ENCODE data around the gene VIPR2. TPM values are rescaled to one million over a fixed set of nuclear protein-coding genes. Genes with fewer than 3 reads are reported as not detected.

VIPR2 gene
- polyA plus RNA-seq, 1 donor from 2014 or later, result 0.51 TPM

DNA sequence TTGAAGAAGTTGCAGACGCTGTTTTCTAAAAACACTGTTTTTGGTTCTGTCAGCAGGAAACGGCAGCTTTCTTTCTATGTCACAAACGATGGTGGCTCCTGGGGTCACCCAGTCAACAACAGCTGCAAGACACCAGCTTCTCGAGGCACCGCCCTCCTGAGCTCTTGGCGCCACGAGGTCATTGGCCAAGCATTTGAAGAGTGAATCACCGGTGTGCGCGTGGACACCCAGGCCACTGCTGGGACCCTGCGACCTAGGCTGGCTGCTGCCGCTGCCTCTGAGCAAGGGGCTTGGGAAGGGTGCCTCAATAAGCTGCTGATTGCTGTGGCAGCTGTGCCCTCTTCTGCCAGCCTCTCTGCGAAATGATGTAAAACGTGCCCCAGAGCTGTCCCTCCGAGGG, 22.5 kb upstream of the VIPR2 start:
- no peak for TF ChIP-seq EZH2 (IDR thresholded peaks at IDR 0.05; ENCODE audit: borderline replicate concordance, insufficient read depth, low read length, poor library complexity, severe bottlenecking)
- TF ChIP-seq, protein P1, sequence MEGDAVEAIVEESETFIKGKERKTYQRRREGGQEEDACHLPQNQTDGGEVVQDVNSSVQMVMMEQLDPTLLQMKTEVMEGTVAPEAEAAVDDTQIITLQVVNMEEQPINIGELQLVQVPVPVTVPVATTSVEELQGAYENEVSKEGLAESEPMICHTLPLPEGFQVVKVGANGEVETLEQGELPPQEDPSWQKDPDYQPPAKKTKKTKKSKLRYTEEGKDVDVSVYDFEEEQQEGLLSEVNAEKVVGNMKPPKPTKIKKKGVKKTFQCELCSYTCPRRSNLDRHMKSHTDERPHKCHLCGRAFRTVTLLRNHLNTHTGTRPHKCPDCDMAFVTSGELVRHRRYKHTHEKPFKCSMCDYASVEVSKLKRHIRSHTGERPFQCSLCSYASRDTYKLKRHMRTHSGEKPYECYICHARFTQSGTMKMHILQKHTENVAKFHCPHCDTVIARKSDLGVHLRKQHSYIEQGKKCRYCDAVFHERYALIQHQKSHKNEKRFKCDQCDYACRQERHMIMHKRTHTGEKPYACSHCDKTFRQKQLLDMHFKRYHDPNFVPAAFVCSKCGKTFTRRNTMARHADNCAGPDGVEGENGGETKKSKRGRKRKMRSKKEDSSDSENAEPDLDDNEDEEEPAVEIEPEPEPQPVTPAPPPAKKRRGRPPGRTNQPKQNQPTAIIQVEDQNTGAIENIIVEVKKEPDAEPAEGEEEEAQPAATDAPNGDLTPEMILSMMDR (IDR thresholded peaks at IDR 0.05; ENCODE audit: poor library complexity, severe bottlenecking), result no peak
- no peak for TF ChIP-seq MXI1 (conservative IDR thresholded peaks at IDR 0.05; ENCODE audit: poor library complexity, severe bottlenecking)
- TF ChIP-seq RAD21 (conservative IDR thresholded peaks at IDR 0.05), result no peak
- TF ChIP-seq POLR2AphosphoS5 (IDR thresholded peaks at IDR 0.05), result no peak
- no peak for TF ChIP-seq SMC3 (conservative IDR thresholded peaks at IDR 0.05; ENCODE audit: poor library complexity)
- TF ChIP-seq, protein P2, sequence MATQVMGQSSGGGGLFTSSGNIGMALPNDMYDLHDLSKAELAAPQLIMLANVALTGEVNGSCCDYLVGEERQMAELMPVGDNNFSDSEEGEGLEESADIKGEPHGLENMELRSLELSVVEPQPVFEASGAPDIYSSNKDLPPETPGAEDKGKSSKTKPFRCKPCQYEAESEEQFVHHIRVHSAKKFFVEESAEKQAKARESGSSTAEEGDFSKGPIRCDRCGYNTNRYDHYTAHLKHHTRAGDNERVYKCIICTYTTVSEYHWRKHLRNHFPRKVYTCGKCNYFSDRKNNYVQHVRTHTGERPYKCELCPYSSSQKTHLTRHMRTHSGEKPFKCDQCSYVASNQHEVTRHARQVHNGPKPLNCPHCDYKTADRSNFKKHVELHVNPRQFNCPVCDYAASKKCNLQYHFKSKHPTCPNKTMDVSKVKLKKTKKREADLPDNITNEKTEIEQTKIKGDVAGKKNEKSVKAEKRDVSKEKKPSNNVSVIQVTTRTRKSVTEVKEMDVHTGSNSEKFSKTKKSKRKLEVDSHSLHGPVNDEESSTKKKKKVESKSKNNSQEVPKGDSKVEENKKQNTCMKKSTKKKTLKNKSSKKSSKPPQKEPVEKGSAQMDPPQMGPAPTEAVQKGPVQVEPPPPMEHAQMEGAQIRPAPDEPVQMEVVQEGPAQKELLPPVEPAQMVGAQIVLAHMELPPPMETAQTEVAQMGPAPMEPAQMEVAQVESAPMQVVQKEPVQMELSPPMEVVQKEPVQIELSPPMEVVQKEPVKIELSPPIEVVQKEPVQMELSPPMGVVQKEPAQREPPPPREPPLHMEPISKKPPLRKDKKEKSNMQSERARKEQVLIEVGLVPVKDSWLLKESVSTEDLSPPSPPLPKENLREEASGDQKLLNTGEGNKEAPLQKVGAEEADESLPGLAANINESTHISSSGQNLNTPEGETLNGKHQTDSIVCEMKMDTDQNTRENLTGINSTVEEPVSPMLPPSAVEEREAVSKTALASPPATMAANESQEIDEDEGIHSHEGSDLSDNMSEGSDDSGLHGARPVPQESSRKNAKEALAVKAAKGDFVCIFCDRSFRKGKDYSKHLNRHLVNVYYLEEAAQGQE (IDR thresholded peaks at IDR 0.05; ENCODE audit: borderline replicate concordance), result no peak
- TF ChIP-seq EP300 (conservative IDR thresholded peaks at IDR 0.05; ENCODE audit: poor library complexity, severe bottlenecking), result no peak
- Histone ChIP-seq H3K9ac (ENCODE audit: low read length) (no peak overlapping the region), H3K4me2 (ENCODE audit: low read length) (no peak overlapping the region), H2AFZ (ENCODE audit: low read depth, low read length) (no peak overlapping the region), H3K27me3 (ENCODE audit: insufficient read depth, low read depth, low read length) (no peaks in the 10 kb centered on the region), H3F3A (ENCODE audit: insufficient read depth, low read length, poor library complexity, severe bottlenecking) (no peaks in the 10 kb centered on the region), H3K4me3 (ENCODE audit: low read length) (no peak overlapping the region), H4K20me1 (ENCODE audit: insufficient read depth) (no peaks in the 10 kb centered on the region), H3K27ac (ENCODE audit: low read length) (no peak overlapping the region), H3K79me2 (replicated peaks; ENCODE audit: insufficient read depth, low read length) (no peaks in the 10 kb centered on the region), H3K9me2 (ENCODE audit: insufficient read depth, low read length) (no peaks in the 10 kb centered on the region), H3K36me3 (ENCODE audit: insufficient read depth, low read length) (no peaks in the 10 kb centered on the region), H3K9me3 (ENCODE audit: low read length) (no peaks in the 10 kb centered on the region)

DNA sequence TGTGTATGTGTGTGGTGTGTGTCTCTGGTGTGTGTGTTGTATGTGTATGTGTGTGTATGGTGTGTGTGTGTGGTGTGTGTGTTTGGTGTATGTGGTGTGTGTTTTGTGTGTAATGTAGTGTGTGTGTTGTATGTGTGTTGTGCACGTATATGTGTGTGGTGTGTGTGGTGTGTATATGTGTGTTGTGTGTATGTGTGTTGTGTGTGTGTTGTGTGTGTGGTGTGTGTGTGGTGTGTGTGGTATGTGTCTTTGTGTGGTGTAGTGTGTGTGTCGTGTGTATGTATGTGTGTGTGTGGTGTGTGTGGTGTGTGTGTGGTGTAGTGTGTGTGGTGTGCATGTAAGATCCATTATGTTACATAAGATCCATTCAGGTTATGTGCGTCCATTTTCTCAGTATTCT, 21.9 kb upstream of the VIPR2 start:
- no peak overlapping the region for H3K9ac ChIP-seq (ENCODE audit: low read length)
- no peaks in the 10 kb centered on the region for H4K20me1 ChIP-seq (ENCODE audit: insufficient read depth)
- H3K4me3 ChIP-seq (ENCODE audit: low read length), result no peak overlapping the region
- no peaks in the 10 kb centered on the region for H3K79me2 ChIP-seq (replicated peaks; ENCODE audit: insufficient read depth, low read length)
- no peaks in the 10 kb centered on the region for H3K9me3 ChIP-seq (ENCODE audit: low read length)
- no peaks in the 10 kb centered on the region for H3K27me3 ChIP-seq (ENCODE audit: insufficient read depth, low read depth, low read length)
- H3K36me3 ChIP-seq (ENCODE audit: insufficient read depth, low read length), result no peaks in the 10 kb centered on the region
- no peak for TF ChIP-seq POLR2AphosphoS5 (IDR thresholded peaks at IDR 0.05)
- TF ChIP-seq MXI1 (conservative IDR thresholded peaks at IDR 0.05; ENCODE audit: poor library complexity, severe bottlenecking), result no peak
- no peak for TF ChIP-seq SMC3 (conservative IDR thresholded peaks at IDR 0.05; ENCODE audit: poor library complexity)
- no peak for TF ChIP-seq EZH2 (IDR thresholded peaks at IDR 0.05; ENCODE audit: borderline replicate concordance, insufficient read depth, low read length, poor library complexity, severe bottlenecking)
- TF ChIP-seq RAD21 (conservative IDR thresholded peaks at IDR 0.05), result no peak
- no peak for TF ChIP-seq TAF1 (IDR thresholded peaks at IDR 0.05; ENCODE audit: low read depth)
- TF ChIP-seq, protein P1 (IDR thresholded peaks at IDR 0.05; ENCODE audit: poor library complexity, severe bottlenecking), result no peak
- no peak for TF ChIP-seq EP300 (conservative IDR thresholded peaks at IDR 0.05; ENCODE audit: poor library complexity, severe bottlenecking)
- TF ChIP-seq, protein P2 (IDR thresholded peaks at IDR 0.05; ENCODE audit: borderline replicate concordance), result no peak
- no peak overlapping the region for H3K4me2 ChIP-seq (ENCODE audit: low read length)
- no peaks in the 10 kb centered on the region for H3K9me2 ChIP-seq (ENCODE audit: insufficient read depth, low read length)
- H3K27ac ChIP-seq (ENCODE audit: low read length), result no peak overlapping the region
- H3F3A ChIP-seq (ENCODE audit: insufficient read depth, low read length, poor library complexity, severe bottlenecking), result no peaks in the 10 kb centered on the region
- H2AFZ ChIP-seq (ENCODE audit: low read depth, low read length), result no peak overlapping the region

Data from neural cell (in vitro differentiated cells).